ENCODE results near the gene TMPRSS6. TPM values are rescaled to one million over a fixed set of nuclear protein-coding genes. Genes with fewer than 3 reads are reported as not detected.

TMPRSS6 gene
- total and polyA plus RNA-seq, 8 donors = 0.25 to 1.5 (median 0.46) TPM; not detected in 4

GRCh38 chr22:37018815-37019308, 90.7 kb downstream of the TMPRSS6 start:
- Histone ChIP-seq H3K36me3 (peaks cover 0 to 10% (median 5%) of the 10 kb centered on the region in 4 donors), H3K27ac (peak overlapping the region; percentile 93 to 97 (median 94)), H3K9me3 (no peaks in the 10 kb centered on the region), H3K4me3 (peak overlapping the region; percentile 92 to 97 (median 96)), H3K27me3 (no peaks in the 10 kb centered on the region), H3K4me1 (peaks cover 68 to 85% (median 83%) of the 10 kb centered on the region in 4 donors)
- WGBS, 5 donors = 0 to 6% (median 2%) methylated on average over 3 to 35 of the region's 35 CpGs
- TF ChIP-seq POLR2A (IDR thresholded peaks at IDR 0.05) (no peak), POLR2AphosphoS5 (IDR thresholded peaks at IDR 0.05) (no peak), EP300 (IDR thresholded peaks at IDR 0.05) (no peak)
- TF ChIP-seq, protein P1, sequence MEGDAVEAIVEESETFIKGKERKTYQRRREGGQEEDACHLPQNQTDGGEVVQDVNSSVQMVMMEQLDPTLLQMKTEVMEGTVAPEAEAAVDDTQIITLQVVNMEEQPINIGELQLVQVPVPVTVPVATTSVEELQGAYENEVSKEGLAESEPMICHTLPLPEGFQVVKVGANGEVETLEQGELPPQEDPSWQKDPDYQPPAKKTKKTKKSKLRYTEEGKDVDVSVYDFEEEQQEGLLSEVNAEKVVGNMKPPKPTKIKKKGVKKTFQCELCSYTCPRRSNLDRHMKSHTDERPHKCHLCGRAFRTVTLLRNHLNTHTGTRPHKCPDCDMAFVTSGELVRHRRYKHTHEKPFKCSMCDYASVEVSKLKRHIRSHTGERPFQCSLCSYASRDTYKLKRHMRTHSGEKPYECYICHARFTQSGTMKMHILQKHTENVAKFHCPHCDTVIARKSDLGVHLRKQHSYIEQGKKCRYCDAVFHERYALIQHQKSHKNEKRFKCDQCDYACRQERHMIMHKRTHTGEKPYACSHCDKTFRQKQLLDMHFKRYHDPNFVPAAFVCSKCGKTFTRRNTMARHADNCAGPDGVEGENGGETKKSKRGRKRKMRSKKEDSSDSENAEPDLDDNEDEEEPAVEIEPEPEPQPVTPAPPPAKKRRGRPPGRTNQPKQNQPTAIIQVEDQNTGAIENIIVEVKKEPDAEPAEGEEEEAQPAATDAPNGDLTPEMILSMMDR (IDR thresholded peaks at IDR 0.05) = no peak
- DNase-seq = peak; percentile 67 to 90
- intact Hi-C loops (cut with DNase I; ENCODE audit: low total_unique reads) = no loop called here

DNA sequence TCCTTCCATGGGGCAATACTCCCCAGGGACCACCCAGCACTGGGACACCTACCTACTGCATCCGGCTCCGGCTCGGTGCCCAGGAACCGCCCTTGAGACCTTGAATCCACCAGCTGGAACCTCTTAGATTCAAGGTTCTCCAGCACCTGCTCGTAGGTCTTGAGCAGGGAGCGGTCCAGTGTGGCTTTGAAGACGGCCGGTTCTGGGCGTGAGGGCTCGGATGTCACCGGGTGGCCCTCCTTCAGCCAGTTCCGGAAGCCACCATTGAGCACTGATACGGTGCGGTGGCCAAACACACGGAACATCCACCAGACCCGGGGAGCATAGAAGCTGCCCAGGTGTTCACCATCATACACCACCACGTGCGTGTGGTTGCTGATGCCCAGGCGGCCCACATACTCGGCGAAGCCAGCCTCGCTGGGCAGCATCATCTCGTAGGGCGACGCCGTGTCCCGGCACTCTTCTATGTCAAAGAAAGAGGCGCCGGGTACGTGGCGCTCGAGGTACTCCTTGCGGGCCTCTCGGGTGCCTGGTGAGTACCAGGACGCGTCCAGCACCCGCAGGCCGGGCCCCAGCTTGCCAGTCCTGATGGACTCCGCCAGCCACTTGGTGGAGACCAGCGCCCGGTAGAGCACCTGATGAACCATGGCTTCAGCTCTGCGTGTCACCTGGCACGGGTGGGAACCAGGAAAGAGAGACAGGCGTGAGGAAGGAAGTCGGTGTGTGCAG, 91.3 kb downstream of the TMPRSS6 start:
- TF ChIP-seq POLR2AphosphoS5 (IDR thresholded peaks at IDR 0.05) (no peak), EP300 (IDR thresholded peaks at IDR 0.05) (no peak), POLR2A (IDR thresholded peaks at IDR 0.05) (no peak)
- TF ChIP-seq, protein P1 (IDR thresholded peaks at IDR 0.05) = no peak
- H3K9me3 ChIP-seq = no peaks in the 10 kb centered on the region
- H3K4me3 ChIP-seq = peak overlapping the region; percentile 92 to 97 (median 96)
- WGBS, 5 donors = 36 to 57% (median 55%) methylated on average over 19 to 45 of the region's 45 CpGs
- no peak for DNase-seq
- H3K4me1 ChIP-seq = peaks cover 68 to 85% (median 78%) of the 10 kb centered on the region in 4 donors
- peak overlapping the region; percentile 93 to 97 (median 94) for H3K27ac ChIP-seq
- no peaks in the 10 kb centered on the region for H3K27me3 ChIP-seq
- peaks cover 0 to 10% (median 4%) of the 10 kb centered on the region in 4 donors for H3K36me3 ChIP-seq
- intact Hi-C loops (cut with DNase I; ENCODE audit: low total_unique reads) = no loop called here

GRCh38 chr22:37017356-37017755, 92.2 kb downstream of the TMPRSS6 start:
- TF ChIP-seq EP300 (IDR thresholded peaks at IDR 0.05) = no peak
- TF ChIP-seq, protein P1 (IDR thresholded peaks at IDR 0.05) = no peak
- 35 to 73% (median 42%) methylated on average over 5 to 10 of the region's 10 CpGs for WGBS, 5 donors
- Histone ChIP-seq H3K27me3 (no peaks in the 10 kb centered on the region), H3K4me1 (peaks cover 61 to 85% (median 77%) of the 10 kb centered on the region in 4 donors), H3K36me3 (peaks cover 0 to 10% (median 4%) of the 10 kb centered on the region in 4 donors), H3K4me3 (peak overlapping the region; percentile 92 to 97 (median 96)), H3K27ac (peak overlapping the region; percentile 93 to 97 (median 94)), H3K9me3 (no peaks in the 10 kb centered on the region)
- intact Hi-C loops (cut with DNase I; ENCODE audit: low total_unique reads) = no loop called here
- peak in 1 of 2 donors; percentile 40 for DNase-seq

DNA sequence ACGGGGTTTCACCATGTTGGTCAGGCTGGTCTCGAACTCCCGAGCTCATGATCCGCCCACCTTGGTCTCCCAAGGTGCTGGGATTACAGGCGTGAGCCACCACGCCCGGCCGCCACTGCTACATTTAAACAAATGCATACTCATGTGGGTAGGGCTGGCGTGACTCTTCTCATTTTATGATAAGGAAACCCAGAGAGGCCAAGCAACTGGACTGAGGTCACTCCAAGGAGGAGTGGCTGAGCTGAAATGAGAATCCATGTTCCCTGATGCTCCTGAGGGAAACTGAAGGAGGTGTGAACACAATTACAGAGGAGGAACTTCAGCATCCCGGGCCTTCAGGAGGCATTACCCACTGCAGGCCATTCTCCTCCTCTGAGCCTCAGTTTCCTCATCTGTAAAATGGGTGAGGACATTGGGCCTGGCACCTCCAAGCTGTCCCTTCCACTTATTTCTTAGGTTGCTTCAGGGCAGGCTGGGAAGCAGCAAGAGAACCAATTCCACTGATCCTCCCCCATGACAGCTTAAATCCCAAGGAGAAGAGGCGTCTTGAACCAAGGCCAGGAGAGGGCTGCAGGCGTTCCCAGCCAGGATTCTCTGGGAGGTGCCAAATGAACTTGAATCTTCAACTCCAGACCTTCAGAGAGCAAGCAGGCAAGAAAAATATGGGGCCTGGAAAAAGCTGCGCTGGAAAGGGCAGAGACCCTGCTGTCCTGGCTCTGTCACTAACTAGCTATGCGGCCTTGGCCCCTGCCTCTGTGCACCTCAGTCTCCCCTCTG, 93.2 kb downstream of the TMPRSS6 start:
- Histone ChIP-seq H3K4me1 (peaks cover 58 to 85% (median 77%) of the 10 kb centered on the region in 4 donors), H3K27ac (peak overlapping the region; percentile 93 to 97 (median 94)), H3K27me3 (no peaks in the 10 kb centered on the region), H3K9me3 (no peaks in the 10 kb centered on the region), H3K4me3 (peak overlapping the region in 1 of 4 donors; percentile 97), H3K36me3 (peaks cover 0 to 10% (median 4%) of the 10 kb centered on the region in 4 donors)
- 62 to 82% (median 71%) methylated on average over 14 of the region's 14 CpGs for WGBS, 5 donors
- TF ChIP-seq POLR2A (IDR thresholded peaks at IDR 0.05) (no peak), POLR2AphosphoS5 (IDR thresholded peaks at IDR 0.05) (peak in 2 of 3 donors; percentile 56 to 75), EP300 (IDR thresholded peaks at IDR 0.05) (no peak)
- TF ChIP-seq, protein P1 (IDR thresholded peaks at IDR 0.05) = no peak
- intact Hi-C loops (cut with DNase I; ENCODE audit: low total_unique reads) = no loop called here
- DNase-seq = peak; percentile 72 to 76

Data from stomach (tissue), 9 donors.